Tibial nerve (tissue), 4 donors: ENCODE data around the gene PALM. TPM values are rescaled to one million over a fixed set of nuclear protein-coding genes. Genes with fewer than 3 reads are reported as not detected.

Experiments used
- DNase-seq, 2 donors: peaks; one replicate each; pipeline ENCODE4 v3.0.0-alpha.2; 2019; ENCODE audit warnings: low spot score in 2 of 2
- H3K27ac ChIP-seq, 4 donors: fragments of 200-600 bp; sonication (generic) in 3 of 4; one replicate each; pipeline ENCODE4 v1.5.1; 2017 to 2019; ENCODE audit warnings: mild to moderate bottlenecking in 1 of 4
- H3K27me3 ChIP-seq, 2 donors: fragments of 200-600 bp; sonication (generic) in 1 of 2; one replicate each; pipeline versions ENCODE4 v1.5.1 to v1.6.0; 2017 to 2019
- H3K36me3 ChIP-seq, 3 donors: fragments of 200-600 bp; sonication (generic); one replicate each; pipeline ENCODE4 v1.5.1; 2018 to 2019
- H3K4me1 ChIP-seq, 4 donors: fragments of 200-600 bp; sonication (generic) in 3 of 4; one replicate each; pipeline ENCODE4 v1.5.1; 2017 to 2019
- H3K4me3 ChIP-seq, 4 donors: fragments of 200-600 bp; sonication (generic) in 3 of 4; one replicate each; pipeline ENCODE4 v1.5.1; 2017 to 2019; ENCODE audit warnings: mild to moderate bottlenecking in 1 of 4, moderate library complexity in 1 of 4
- H3K9me3 ChIP-seq, 4 donors: fragments of 200-600 bp; sonication (generic) in 3 of 4; one replicate each; pipeline ENCODE4 v1.5.1; 2017 to 2019
- EP300 ChIP-seq, 2 donors: sonication (generic); formaldehyde crosslinking; IDR thresholded peaks; one replicate each; pipeline ENCODE4 v1.6.1; 2017; ENCODE audit warnings: antibody characterized with exemption in 2 of 2, mild to moderate bottlenecking in 1 of 2
- POLR2A ChIP-seq, 2 donors: fragments of 450-650 bp; IDR thresholded peaks; one replicate each; pipeline ENCODE4 v1.6.1; 2017; ENCODE audit warnings: antibody characterized with exemption in 2 of 2, mild to moderate bottlenecking in 2 of 2, moderate library complexity in 2 of 2
- WGBS, 2 donors: methylation state at CpG; one replicate each; pipeline ENCODE4 v1.1.5; 2018; 5-methylcytosine and 5-hydroxymethylcytosine counted together
- total RNA-seq, 4 donors: library from RNA; depleted of rRNA; stranded (reverse); fragments of >200 nt; gene quantifications; one replicate each; pipeline ENCODE4 v1.1.0, GENCODE V29; 2016
- TF ChIP-seq, protein P1 (sequence below), 5 experiments: fragments of 200-600 bp in 3 of 5; fragments of 450-650 bp in 2 of 5; sonication (generic) in 3 of 5; IDR thresholded peaks; one replicate each; pipeline ENCODE4 v1.5.1; 2016 to 2019; ENCODE audit warnings: antibody characterized with exemption in 5 of 5, mild to moderate bottlenecking in 3 of 5, moderate library complexity in 2 of 5

Gene PALM
- total RNA-seq, 4 donors from 2014 or later = 65.7 to 101 (median 98.0) TPM

DNA sequence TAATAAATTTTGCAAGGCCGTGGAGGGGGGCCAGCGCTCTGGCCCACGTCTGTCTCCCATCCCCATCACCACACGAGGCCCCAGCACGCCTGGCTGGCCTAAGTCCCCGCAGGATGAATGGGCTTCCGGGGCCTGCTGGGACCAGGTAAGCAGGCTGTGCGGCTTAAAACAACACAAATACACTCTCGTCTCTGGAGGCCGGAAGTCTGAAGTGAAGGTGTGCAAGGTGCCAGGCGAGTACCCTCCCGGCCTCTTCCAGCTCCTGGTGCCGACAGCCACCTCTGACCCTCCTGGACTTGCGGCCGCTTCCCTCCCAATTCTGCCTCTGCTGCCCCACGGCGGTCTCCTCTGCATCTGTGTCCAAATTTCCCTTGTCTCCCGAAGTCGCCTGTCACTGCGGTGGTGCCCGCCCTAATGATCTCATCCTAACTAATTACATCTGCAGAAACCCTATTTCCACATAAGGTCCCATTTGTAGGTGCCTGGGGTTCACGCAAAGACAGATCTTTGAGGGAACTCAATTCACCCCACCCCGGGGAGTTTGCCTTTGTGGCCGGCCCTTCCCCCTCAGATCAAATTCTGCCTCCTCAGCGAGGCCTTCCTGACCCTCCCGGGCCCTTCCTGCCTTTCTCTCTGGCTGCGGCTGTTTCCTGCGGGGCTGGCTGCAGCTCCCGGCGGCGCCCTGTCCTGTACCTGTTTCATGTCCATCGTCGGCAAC, 80.4 kb downstream of the PALM start:
- Histone ChIP-seq H3K27me3 (no peaks in the 10 kb centered on the region), H3K36me3 (no peaks in the 10 kb centered on the region), H3K27ac (peak overlapping the region in 3 of 4 donors; percentile 15 to 71 (median 69)), H3K4me3 (peak overlapping the region in 1 of 4 donors; percentile 9), H3K9me3 (no peaks in the 10 kb centered on the region), H3K4me1 (peaks cover 0 to 37% (median 9%) of the 10 kb centered on the region in 4 donors)
- no peak for DNase-seq
- WGBS, 2 donors = 32 to 38% methylated on average over 31 to 33 of the region's 33 CpGs
- TF ChIP-seq EP300 (IDR thresholded peaks at IDR 0.05) (no peak), POLR2A (IDR thresholded peaks at IDR 0.05) (no peak)
- TF ChIP-seq, protein P1, sequence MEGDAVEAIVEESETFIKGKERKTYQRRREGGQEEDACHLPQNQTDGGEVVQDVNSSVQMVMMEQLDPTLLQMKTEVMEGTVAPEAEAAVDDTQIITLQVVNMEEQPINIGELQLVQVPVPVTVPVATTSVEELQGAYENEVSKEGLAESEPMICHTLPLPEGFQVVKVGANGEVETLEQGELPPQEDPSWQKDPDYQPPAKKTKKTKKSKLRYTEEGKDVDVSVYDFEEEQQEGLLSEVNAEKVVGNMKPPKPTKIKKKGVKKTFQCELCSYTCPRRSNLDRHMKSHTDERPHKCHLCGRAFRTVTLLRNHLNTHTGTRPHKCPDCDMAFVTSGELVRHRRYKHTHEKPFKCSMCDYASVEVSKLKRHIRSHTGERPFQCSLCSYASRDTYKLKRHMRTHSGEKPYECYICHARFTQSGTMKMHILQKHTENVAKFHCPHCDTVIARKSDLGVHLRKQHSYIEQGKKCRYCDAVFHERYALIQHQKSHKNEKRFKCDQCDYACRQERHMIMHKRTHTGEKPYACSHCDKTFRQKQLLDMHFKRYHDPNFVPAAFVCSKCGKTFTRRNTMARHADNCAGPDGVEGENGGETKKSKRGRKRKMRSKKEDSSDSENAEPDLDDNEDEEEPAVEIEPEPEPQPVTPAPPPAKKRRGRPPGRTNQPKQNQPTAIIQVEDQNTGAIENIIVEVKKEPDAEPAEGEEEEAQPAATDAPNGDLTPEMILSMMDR (IDR thresholded peaks at IDR 0.05) = no peak

DNA sequence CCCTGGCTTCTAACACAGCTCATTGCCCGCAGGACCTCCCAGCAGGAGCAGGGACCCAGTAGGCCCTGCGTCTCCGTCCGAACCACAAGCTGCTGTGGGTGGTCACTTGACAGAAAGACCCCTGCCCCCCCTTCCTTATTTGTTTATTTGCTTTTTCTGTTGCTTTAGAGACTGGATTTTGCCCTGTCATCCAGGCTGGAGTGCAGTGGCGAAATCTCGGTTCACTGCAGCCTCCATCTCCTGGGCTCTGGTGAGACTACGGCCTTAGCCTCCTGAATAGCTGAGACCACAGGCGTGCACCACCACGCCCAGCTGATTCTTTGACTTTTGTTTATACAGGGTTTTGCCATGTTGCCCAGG, 80.9 kb downstream of the PALM start:
- H3K36me3 ChIP-seq = no peaks in the 10 kb centered on the region
- 75 to 84% methylated on average over 9 of the region's 9 CpGs for WGBS, 2 donors
- H3K9me3 ChIP-seq = no peaks in the 10 kb centered on the region
- H3K27ac ChIP-seq = peak overlapping the region in 3 of 4 donors; percentile 15 to 71 (median 69)
- no peaks in the 10 kb centered on the region for H3K27me3 ChIP-seq
- no peak for DNase-seq
- no peak overlapping the region for H3K4me3 ChIP-seq
- no peak for TF ChIP-seq POLR2A (IDR thresholded peaks at IDR 0.05)
- no peak for TF ChIP-seq EP300 (IDR thresholded peaks at IDR 0.05)
- TF ChIP-seq, protein P1 (IDR thresholded peaks at IDR 0.05) = no peak
- H3K4me1 ChIP-seq = peaks cover 0 to 37% (median 9%) of the 10 kb centered on the region in 4 donors

DNA sequence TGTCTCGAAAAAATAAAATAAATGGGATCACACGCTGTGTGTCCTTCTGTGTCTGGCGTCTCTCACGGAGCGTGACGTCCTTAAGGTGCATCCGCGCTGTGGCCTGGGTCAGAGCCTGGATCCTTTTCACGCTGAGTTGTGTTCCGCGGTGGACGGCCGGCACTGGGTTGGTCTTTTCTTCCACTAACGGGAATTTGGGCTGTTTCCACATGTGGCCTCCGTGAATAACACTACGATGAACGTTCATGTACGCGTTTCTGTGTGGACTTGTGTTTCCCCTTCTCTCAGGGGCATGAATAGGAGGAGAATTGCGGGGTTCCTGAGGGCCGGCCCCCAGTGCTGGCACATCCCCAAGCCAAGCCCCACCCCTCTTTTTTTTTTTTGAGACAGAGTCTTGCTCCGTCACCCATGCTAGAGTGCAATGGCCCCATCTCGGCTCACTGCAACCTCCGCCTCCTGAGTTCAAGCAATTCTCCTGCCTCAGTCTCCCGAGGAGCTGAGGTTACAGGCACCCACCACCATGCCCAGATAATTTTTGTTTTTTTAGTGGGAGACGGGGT, 82.4 kb downstream of the PALM start:
- TF ChIP-seq POLR2A (IDR thresholded peaks at IDR 0.05) (no peak), EP300 (IDR thresholded peaks at IDR 0.05) (no peak)
- TF ChIP-seq, protein P1 (IDR thresholded peaks at IDR 0.05) = no peak
- Histone ChIP-seq H3K27ac (peak overlapping the region in 3 of 4 donors; percentile 50 to 66 (median 64)), H3K9me3 (no peaks in the 10 kb centered on the region), H3K36me3 (no peaks in the 10 kb centered on the region), H3K4me1 (peaks cover 0 to 49% (median 12%) of the 10 kb centered on the region in 4 donors), H3K4me3 (no peak overlapping the region), H3K27me3 (no peaks in the 10 kb centered on the region)
- DNase-seq = no peak
- WGBS, 2 donors = 68 to 73% methylated on average over 26 of the region's 26 CpGs

DNA sequence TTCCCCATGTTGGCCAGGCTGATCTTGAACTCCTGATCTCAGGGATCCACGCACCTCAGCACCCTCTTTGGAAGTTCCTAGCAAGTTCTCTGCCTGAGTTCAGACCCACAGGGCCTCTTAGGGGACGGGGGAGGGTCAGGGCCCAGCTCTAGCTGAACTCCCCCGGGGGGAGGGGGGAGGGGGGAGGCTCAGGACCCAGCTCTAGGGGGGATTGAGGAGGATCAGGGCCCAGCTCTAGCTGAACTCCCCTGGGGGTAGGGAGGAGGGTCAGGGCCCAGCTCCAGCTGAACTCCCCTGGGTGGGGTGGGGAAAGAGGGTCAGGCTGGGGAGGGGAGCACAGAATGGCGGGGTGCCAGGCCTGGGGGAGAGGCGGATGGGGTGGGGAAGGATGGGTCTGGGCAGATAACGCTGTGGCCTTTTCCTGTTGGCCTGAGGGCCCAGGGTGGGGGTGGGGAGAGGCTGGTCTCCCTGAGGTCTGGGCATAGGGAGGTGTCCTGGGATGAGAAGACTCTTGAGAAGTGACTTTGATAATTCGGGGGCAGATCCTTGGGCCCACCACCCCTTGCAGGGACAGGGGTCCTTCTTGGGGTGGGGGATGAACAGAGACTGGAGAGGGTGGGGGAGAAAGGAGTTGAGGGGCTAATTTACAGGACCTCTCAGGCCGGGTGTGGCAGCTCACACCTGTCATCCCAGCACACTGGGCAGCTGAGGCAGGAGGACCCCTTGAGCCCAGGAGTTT, 83.0 kb downstream of the PALM start:
- H3K9me3 ChIP-seq = no peaks in the 10 kb centered on the region
- no peak for DNase-seq
- peaks cover 0 to 54% (median 17%) of the 10 kb centered on the region in 4 donors for H3K4me1 ChIP-seq
- TF ChIP-seq POLR2A (IDR thresholded peaks at IDR 0.05) (no peak), EP300 (IDR thresholded peaks at IDR 0.05) (no peak)
- TF ChIP-seq, protein P1 (IDR thresholded peaks at IDR 0.05) = no peak
- WGBS, 2 donors = 46 to 53% methylated on average over 7 to 8 of the region's 8 CpGs
- no peaks in the 10 kb centered on the region for H3K27me3 ChIP-seq
- H3K27ac ChIP-seq = peak overlapping the region in 3 of 4 donors; percentile 50 to 66 (median 64)
- H3K4me3 ChIP-seq = no peak overlapping the region
- no peaks in the 10 kb centered on the region for H3K36me3 ChIP-seq
